ENCODE results near the gene TRHDE.

The TRHDE gene

DNA sequence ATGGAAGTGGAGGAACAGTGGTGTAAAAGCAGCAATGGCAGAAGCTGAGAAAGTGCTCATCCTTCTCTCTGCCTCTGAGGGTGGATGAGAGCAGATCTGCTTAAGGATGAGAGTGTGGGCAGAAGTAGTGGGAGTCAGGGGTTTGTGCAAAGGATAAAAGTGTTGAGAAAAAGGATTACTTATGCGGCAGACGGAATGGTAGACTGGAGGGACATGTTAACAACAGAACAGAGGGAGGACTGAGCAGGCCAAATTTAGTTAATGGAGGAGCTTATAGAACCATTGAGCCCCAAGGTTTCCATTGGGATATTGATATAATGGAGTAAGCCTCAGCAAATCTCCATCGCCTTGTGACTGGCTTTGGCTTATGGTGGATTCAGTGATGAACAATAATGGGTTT, 25.5 kb downstream of the TRHDE start:
- no peak overlapping the region for H3K4me3 ChIP-seq (ENCODE audit: control insufficient read depth, low read depth, low read length)
- no peak for DNase-seq (ENCODE audit: low read depth)
- TF ChIP-seq, protein P1, sequence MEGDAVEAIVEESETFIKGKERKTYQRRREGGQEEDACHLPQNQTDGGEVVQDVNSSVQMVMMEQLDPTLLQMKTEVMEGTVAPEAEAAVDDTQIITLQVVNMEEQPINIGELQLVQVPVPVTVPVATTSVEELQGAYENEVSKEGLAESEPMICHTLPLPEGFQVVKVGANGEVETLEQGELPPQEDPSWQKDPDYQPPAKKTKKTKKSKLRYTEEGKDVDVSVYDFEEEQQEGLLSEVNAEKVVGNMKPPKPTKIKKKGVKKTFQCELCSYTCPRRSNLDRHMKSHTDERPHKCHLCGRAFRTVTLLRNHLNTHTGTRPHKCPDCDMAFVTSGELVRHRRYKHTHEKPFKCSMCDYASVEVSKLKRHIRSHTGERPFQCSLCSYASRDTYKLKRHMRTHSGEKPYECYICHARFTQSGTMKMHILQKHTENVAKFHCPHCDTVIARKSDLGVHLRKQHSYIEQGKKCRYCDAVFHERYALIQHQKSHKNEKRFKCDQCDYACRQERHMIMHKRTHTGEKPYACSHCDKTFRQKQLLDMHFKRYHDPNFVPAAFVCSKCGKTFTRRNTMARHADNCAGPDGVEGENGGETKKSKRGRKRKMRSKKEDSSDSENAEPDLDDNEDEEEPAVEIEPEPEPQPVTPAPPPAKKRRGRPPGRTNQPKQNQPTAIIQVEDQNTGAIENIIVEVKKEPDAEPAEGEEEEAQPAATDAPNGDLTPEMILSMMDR (IDR thresholded peaks at IDR 0.05; ENCODE audit: control insufficient read depth, insufficient read depth, low read depth, low read length, missing control alignments): no peak

DNA sequence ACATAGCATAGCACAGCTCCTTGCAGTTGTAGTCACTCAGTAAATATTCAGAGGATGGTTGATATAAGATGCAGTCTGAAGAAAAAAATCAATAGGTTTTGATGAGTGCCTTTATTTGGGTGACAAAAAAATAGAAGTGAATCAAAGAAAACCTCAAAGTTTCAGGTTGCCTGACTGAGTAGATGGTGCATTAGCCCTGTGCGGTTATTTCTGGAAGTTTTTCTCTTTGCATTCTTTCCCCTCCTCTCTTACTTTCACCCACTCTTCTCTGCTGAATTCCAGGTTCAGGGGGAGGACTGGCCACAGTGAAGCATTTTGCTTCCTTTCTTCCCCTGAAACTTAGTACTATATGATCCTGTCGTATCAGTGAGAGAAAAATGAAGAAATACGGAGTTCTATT, 28.6 kb downstream of the TRHDE start:
- DNase-seq (ENCODE audit: low read depth): no peak
- H3K4me3 ChIP-seq (ENCODE audit: control insufficient read depth, low read depth, low read length): no peak overlapping the region
- TF ChIP-seq, protein P1 (IDR thresholded peaks at IDR 0.05; ENCODE audit: control insufficient read depth, insufficient read depth, low read depth, low read length, missing control alignments): no peak

DNA sequence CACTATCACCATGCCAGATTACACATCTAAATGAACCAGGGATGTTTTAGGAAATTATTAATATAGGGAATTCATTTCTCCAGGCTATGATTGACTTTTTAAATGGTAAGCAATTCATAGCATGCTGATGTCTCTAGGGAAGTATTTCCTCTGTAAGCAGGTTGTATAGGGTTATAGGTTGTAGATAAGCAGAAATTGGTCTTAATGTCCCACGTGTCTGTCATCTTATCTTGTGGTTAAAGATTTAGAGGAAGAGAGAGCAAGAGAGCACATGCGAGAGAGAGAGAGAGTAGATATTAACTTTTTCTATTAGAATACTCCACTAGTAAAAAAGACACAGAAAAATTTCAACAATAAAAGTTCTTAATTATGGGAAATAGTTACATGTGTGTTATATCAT, 32.6 kb downstream of the TRHDE start:
- TF ChIP-seq, protein P1 (IDR thresholded peaks at IDR 0.05; ENCODE audit: control insufficient read depth, insufficient read depth, low read depth, low read length, missing control alignments): no peak
- no peak for DNase-seq (ENCODE audit: low read depth)
- H3K4me3 ChIP-seq (ENCODE audit: control insufficient read depth, low read depth, low read length): no peak overlapping the region

DNA sequence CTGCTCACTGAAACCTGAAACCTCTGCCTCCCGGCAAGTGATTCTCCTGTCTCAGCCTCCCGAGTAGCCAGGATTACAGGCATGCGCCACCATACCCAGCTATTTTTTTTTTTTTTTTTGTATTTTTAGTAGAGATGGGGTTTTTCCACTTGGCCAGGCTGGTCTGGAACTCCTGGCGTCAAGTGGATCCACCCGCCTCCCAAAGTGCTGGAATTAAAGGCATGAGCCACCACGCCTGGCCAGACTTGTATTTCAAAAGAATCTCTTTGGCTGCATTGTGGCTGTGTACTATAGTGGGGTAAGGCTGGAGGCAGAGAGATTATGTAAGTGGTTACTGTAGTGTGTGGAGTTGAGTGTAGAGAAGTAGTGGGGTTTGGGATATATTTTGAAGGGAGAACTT, 35.1 kb downstream of the TRHDE start:
- no peak overlapping the region for H3K4me3 ChIP-seq (ENCODE audit: control insufficient read depth, low read depth, low read length)
- DNase-seq (ENCODE audit: low read depth): no peak
- TF ChIP-seq, protein P1 (IDR thresholded peaks at IDR 0.05; ENCODE audit: control insufficient read depth, insufficient read depth, low read depth, low read length, missing control alignments): no peak

DNA sequence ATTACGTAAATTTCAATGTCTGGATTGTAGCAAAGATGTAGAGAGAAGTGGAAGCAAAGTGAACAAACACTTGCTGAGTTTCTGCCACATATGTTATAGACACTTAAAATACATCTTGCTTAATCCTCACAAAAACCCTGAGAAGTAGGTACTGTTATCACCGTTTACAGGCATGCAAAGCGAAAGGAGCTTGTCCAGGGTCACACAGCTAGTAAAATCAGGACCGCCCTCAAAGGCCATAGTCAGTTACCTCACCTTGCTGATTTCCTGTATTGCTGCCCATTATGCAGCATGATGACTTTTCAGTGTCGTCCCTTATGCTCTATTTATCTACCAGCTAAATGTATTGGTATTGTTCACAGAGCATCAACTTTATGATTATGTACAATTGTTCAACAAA, 39.8 kb downstream of the TRHDE start:
- DNase-seq (ENCODE audit: low read depth): no peak
- TF ChIP-seq, protein P1 (IDR thresholded peaks at IDR 0.05; ENCODE audit: control insufficient read depth, insufficient read depth, low read depth, low read length, missing control alignments): no peak

DNA sequence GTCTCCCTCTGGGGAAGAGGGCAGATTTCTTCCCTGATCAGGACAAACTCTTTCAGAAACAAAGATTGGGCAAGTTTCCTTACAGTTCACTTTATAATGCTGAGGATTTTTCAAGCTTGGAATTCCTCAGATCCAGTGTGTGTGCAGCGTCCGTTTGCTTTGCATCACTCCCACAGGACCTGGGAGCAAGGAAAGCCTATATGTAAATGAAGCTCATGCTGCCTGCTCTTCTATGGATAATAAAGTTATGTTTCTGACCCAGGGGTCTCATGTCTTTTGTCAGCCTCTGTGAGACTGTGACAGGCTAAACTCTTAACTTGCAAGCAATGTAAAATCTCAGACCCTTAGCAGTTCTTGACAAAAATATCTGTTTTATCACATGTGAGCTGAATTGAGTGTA, 41.6 kb downstream of the TRHDE start:
- TF ChIP-seq, protein P1 (IDR thresholded peaks at IDR 0.05; ENCODE audit: control insufficient read depth, insufficient read depth, low read depth, low read length, missing control alignments): no peak
- no peak for DNase-seq (ENCODE audit: low read depth)
- no peak overlapping the region for H3K4me3 ChIP-seq (ENCODE audit: control insufficient read depth, low read depth, low read length)

More for the DNA sequence above, 39.8 kb downstream of the TRHDE start:
- no peak overlapping the region for H3K4me3 ChIP-seq (ENCODE audit: control insufficient read depth, low read depth, low read length)

DNA sequence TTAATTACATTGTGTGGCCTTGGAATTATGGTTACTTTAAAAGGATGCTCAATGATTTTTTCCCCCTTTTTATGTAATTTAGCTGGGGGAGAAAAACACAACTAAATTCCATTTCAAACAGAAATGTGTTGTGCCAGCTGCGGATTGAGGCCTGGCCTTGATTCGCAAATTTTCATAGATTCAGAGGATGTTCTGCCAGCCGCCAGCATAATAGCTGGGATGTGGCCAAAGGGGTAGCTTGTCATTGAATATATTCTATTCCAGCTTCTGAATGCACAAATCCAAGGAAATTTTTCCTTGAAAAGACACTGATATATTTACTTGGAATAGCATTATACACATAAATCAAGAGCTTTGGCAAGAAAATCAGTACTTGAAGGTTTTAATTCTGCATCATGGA, 43.7 kb downstream of the TRHDE start:
- TF ChIP-seq, protein P1 (IDR thresholded peaks at IDR 0.05; ENCODE audit: control insufficient read depth, insufficient read depth, low read depth, low read length, missing control alignments): no peak
- DNase-seq (ENCODE audit: low read depth): no peak
- no peak overlapping the region for H3K4me3 ChIP-seq (ENCODE audit: control insufficient read depth, low read depth, low read length)

Data from AG09309 (cell line).